HG03135 (cell line): ENCODE results near the gene MMP15.

ENCODE experiments used
- ATAC-seq: cut with Tn5 transposase; IDR thresholded peaks from one replicate; pipeline ENCODE4 v1.9.1; 2021; ENCODE audit warnings: mild to moderate bottlenecking, moderate library complexity; ENCODE audit not compliant: unreplicated experiment

Gene MMP15

DNA sequence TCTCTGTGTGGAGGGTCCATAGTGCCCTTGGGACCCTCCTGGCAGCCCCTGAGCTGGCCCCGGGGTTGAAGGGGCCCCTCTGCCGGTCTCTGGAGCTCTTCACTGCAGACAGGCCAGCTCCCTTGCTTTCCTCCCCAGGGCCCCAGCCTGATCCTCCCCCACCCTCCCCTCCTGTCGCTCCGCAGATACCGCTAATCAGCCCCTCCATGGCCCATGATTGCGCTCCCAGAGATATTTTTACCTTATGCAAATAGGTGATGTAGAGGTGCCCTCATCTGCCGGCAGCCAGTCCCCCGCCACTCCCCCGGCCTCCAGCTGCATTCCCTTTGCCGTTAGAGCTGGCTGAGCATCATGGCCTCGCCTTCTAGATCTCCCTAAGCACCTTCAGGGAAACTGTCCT, 9.2 kb downstream of the MMP15 start:
- ATAC-seq: no peak

DNA sequence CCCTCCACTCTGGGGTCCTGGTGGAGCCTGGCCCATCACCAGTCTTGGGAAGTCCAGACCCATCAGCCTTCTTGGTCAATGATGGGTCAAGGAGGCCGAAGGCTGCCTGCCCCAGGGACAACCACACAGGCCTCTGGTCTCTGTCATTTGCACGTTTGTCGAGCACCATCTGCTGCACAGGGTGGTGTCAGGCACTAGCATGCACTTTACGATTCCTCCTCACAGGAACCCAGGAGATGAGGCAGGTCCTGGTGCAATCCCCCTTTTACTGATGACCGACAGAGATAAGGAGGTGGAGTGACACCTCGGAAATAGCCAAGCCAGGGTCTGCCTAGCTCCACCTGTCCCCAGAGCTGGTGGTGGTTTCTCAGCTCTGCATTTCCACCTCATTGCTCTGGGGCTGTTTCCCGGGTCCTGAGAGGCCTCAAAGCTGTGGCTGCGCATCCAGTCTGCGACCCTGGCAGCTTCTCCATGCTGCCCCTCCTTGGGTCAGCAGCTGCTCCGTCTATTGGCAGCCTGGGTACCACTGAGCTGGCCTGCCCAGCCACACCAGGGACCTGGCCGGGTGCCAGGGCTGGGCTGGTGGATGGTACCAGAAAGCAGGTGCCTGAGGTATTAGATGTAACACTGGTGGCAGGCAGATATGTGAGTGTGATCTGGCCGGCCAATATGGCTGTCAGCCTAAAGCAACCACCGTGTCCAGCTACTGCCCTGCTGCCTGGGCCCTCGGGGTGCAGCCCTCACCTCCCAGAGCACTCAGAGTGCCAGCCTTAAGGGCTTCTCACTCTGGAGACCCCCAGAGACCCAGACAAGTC, 10.0 kb downstream of the MMP15 start:
- no peak for ATAC-seq

DNA sequence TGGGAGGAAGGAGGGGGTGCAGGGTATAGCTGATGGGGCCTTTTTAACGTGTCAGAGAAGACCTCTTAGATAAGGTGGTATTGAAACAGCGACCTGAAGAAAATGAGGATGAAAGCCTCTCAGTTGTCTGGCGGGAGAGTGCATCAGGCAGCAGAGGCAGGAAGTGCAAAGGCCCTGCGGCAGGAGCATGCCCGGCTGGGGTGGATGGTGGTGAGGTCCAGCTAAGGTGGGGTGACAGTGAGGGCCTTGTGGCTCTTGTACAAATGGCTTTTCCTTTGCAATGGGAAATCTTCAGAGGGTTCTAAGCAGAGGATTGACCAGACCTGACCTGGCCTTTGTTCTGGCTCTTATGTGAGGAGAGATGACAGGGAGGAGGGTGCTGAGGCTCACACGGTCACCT, 11.4 kb downstream of the MMP15 start:
- ATAC-seq: no peak

DNA sequence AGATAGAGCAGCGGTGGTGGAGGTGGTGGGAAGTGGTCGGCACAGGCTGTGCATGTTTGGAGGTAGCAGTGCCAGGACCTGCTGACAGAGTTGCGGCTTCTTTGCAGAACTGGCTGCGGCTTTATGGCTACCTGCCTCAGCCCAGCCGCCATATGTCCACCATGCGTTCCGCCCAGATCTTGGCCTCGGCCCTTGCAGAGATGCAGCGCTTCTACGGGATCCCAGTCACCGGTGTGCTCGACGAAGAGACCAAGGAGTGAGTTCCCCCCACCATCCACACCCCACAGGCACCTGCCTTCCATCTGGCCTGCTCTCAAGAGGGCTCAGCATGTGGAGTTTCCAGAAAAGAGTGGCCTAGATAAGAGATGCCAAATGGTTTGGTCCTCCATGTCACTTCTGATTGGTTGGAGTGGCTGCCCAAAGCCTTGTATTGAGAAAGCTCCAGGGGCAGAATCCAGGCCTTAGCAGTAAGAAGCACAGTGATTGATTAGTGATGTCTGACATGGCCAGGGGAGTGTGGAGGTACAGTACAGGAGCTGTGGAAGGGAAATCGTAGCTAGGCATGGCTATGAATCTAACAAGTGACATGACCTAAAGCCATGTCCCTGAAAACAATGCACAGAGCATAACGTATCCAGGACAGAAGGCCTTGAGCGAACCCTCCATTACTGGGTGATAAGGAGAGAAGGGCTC, 12.0 kb downstream of the MMP15 start:
- ATAC-seq: no peak

DNA sequence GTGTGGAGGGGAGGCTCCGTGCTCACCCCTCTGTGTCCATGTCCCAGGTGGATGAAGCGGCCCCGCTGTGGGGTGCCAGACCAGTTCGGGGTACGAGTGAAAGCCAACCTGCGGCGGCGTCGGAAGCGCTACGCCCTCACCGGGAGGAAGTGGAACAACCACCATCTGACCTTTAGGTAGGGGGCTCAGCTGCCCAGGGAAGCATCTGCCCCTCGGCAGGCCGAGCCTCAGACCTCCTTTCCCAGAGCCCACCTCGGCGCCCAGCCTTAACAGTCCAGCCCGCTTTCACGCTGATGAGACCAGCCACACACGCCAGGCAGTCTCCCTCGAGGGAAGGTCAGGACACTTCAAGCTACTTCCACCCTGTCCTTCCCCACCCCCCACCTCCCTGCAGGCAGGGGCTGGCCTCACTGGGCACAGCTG, 12.7 kb downstream of the MMP15 start:
- no peak for ATAC-seq

DNA sequence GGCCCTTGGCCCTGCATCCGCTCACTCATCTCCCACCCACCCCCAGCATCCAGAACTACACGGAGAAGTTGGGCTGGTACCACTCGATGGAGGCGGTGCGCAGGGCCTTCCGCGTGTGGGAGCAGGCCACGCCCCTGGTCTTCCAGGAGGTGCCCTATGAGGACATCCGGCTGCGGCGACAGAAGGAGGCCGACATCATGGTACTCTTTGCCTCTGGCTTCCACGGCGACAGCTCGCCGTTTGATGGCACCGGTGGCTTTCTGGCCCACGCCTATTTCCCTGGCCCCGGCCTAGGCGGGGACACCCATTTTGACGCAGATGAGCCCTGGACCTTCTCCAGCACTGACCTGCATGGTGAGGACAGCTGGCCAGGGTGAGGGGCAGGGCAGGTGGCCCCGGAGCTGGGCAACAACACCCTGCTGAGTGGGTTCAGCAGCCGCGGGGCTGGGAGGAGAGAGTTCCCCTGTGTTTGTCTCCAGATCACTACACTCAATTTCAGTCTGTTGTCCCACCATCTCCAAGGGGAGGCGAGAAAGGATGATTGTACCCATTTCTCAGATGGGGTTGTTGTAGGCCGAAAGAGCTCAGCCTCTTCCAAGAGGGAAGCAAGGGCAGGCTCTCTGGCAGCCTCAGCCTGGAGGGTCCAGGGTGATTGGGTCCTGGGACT, 14.4 kb downstream of the MMP15 start:
- no peak for ATAC-seq

DNA sequence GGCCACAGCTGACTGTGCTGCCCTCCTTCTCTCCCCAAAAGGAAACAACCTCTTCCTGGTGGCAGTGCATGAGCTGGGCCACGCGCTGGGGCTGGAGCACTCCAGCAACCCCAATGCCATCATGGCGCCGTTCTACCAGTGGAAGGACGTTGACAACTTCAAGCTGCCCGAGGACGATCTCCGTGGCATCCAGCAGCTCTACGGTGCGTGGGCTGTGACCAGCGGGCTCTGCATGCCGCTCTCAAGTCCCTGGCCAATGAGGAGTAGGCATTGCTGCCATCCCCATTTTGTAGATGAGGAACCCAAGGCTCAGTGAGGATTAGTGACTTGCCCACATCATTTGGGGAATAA, 14.9 kb downstream of the MMP15 start:
- ATAC-seq: no peak

DNA sequence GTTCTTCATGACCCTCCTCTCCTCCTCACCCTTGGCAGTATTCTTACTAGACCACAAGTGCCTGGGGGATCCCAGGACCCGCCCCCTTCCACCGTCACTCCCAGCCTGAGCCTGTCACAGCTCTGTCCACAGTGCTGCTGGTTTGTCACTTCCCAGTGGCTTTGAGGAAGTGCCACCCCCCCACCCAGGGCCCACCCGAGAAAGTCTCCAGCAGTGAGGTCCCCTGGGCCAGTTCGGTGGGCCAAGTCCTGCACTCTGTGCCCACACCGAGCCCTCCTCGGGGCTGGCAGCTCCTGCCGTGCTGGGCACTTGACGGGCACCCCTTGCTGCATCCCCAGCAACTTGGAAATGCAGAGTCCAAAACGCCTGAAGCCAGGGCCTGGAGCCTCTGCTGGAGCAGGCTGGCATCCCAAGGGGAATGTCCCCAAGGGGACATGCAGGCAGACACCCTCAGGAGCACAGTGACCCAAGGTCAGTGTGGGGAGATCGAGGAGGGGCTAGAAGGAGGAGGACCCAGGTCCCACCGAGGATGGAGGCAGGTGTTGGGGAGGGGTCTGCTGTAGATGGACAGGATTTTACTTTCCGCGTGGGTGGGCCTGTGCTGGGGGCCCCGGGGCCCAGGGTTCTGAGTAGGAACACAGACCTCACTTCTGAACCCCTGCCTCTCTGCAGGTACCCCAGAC, 15.5 kb downstream of the MMP15 start:
- no peak for ATAC-seq

DNA sequence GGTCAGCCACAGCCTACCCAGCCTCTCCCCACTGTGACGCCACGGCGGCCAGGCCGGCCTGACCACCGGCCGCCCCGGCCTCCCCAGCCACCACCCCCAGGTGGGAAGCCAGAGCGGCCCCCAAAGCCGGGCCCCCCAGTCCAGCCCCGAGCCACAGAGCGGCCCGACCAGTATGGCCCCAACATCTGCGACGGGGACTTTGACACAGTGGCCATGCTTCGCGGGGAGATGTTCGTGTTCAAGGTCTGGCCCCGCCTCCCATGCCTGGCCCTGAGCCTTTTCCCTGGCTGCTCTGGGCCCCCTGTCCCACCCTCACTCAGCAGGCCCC, 16.0 kb downstream of the MMP15 start:
- no peak for ATAC-seq

DNA sequence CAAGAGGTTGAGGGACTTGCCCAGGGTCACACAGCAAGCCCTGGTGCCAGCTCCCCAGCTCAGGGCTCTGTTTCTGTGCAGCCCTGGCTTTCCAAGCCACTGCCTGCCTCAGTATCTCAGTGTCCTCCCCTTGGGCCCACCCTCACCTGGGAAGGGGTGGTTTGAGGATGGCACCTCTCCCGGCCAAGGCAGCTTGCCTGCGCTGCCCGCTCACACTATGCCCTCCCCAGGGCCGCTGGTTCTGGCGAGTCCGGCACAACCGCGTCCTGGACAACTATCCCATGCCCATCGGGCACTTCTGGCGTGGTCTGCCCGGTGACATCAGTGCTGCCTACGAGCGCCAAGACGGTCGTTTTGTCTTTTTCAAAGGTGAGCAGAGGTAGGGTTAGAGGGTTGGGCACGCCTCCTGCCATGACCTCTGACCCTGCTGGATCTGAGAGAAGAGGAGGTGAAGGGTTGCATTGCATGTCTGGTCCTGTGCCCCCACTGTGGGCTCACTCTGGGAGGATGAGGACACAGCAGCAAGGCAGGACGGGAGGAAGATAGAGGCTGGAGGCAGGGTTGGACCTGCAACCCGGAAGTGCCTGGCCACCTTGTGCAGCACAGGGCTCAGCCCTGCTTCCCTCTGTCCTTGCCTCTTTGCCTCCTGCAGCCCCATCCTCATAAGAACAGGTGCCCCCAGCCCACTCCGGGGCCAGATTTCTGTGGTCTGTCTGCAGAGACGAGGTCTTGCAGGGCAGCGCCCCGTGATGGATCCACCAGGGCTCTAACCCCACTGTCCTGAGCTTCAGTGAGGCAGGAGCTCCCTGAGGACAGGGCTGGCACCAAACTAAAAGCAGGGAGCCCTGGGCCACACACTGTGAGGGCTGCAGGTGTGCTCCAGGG, 16.7 kb downstream of the MMP15 start:
- no peak for ATAC-seq

DNA sequence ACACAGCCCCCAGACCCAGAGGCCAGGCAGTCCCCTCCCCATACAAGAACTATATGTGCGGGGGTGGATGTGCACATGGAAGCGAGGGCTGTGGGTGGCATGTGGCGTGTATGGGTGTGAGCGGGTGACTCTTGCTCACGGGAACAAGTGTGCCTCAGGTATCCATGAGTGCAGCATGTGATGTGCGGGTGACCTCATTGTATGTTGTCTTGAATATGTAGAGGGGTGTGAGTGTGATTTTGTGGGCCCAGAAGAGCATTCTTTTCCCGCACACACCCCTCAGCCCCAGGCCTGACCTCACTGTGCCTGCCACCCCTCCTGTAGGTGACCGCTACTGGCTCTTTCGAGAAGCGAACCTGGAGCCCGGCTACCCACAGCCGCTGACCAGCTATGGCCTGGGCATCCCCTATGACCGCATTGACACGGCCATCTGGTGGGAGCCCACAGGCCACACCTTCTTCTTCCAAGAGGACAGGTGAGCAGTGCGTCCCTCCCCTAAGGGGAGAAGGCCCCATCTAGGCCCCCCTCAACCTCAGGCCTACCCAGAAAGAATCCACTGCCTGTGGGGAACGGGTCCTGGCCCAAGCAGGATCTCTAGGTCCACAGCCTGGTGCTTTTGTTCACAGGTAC, 17.4 kb downstream of the MMP15 start:
- no peak for ATAC-seq

DNA sequence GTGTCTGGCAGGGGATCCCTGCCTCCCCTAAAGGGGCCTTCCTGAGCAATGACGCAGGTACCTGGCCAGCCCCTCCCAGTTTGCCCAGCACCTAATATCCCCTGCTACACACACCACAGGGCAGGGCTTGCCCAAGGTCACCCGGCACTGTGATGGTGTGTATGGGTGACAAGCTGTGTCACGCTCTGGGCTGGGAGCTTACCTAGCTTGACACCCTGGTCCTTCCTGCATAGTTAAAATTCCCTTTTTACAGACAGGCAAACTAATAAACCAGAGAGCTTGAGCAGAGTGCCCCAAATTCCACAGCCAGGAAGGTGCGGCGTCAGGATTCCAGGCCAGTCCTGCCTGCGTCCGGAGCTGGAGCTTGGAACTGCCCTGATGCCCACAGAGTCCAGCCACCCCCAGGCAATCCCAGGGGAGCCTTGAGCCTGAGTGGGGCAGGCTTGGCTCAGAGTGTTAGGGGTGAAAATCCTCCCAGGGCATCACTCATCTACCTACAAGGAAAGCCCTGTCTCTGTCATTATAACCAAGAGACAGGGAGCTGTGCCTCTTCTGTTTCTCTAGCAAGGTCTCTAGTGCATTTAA, 18.1 kb downstream of the MMP15 start:
- ATAC-seq: no peak

DNA sequence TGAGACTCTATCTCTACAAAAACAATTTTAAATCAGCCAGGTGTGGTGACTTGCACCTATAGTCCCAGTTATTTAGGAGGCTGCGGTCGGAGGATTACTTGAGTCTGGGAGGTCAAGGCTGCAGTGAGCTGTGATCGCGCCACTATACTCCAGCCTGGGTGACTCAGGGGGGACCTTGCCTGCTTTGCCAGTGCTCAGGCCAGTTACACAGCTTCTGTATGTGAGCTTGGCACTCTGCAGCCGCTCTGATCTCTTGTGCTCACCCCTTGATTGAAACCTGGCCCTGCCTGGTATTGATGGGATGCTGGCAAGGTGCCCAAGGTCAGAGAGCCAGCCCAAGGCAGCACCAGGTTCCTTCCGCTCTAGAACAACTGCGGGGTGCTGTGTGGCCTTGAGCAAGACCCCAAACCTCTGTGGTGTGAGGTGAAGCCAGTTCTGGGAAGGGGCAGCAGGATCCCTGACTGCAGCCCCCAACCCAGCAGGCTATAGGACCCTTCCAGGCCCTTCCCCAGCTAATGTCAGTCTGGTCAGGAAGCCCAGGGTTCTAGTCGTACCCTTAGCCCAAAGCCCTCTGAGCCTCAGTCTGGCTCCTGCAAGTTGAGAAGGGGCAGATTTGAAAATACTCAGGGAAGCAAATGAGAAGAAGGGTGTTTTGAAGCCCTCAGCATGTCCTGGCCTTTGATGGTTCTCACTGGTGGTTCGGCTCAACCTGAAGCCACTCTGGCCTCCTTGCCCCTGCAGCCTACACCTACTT, 18.9 kb downstream of the MMP15 start:
- ATAC-seq: no peak

DNA sequence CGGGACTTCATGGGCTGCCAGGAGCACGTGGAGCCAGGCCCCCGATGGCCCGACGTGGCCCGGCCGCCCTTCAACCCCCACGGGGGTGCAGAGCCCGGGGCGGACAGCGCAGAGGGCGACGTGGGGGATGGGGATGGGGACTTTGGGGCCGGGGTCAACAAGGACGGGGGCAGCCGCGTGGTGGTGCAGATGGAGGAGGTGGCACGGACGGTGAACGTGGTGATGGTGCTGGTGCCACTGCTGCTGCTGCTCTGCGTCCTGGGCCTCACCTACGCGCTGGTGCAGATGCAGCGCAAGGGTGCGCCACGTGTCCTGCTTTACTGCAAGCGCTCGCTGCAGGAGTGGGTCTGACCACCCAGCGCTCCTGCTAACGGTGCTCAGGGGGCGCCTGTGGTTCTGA, 19.5 kb downstream of the MMP15 start:
- no peak for ATAC-seq

DNA sequence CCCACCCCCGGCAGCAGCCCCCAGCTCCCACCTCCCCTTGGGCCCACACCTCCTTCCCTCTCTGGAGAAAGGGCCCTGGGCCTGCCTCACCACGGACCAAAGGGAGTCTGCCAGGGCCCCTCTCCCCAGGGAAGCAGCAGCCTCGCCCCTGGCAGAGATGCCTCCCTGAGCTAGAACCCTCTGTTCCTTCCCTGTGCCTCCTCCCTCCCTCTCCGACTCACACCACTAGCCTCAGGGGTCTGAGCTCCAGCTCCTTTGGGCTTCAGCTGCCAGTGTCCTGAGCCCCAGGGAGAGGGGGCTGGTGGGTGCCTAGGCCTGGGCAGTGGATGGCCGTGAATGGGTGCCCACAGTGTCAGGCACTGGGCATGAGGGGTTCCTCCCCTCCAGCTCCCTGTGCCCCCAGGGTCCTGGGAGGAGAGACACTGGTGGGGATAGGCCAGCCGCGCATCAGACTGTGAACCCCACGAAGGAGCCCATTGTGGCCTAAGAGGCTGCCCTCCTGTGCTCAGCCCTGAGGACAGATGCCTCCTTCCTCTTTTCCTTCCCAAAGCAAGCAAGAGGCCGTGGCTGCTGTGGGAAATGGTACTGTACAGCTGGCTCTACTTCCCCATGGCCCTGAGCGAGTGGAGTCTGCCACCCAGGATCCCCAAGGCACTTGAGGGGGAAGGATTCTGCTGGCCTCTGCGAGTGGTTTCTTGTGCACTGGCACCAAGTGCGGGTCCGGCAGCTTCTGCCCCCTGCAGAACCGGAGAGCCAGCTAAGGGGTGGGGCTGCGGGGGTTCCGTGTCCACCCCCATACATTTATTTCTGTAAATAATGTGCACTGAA, 20.7 kb downstream of the MMP15 start:
- no peak for ATAC-seq

DNA sequence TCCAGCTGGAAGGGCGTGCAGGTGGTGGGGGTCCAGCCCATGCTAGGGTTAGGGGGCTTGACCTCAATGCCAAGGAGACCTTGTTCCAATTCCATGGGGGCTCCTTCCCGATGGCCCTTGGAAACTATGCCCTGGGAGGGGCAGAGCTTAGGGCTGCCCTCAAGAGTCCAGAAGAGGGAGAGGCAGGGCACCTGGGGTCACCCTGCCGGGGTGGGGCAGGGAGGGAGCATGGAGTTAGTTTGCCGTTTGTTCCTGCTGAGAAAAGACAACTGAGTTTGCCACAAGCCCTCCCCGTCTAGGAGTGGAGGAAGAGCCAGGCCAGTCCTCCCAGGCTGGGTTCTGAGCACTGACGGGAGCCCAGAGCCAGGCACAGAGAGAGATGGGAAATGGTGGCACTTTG, 21.4 kb downstream of the MMP15 start:
- no peak for ATAC-seq

DNA sequence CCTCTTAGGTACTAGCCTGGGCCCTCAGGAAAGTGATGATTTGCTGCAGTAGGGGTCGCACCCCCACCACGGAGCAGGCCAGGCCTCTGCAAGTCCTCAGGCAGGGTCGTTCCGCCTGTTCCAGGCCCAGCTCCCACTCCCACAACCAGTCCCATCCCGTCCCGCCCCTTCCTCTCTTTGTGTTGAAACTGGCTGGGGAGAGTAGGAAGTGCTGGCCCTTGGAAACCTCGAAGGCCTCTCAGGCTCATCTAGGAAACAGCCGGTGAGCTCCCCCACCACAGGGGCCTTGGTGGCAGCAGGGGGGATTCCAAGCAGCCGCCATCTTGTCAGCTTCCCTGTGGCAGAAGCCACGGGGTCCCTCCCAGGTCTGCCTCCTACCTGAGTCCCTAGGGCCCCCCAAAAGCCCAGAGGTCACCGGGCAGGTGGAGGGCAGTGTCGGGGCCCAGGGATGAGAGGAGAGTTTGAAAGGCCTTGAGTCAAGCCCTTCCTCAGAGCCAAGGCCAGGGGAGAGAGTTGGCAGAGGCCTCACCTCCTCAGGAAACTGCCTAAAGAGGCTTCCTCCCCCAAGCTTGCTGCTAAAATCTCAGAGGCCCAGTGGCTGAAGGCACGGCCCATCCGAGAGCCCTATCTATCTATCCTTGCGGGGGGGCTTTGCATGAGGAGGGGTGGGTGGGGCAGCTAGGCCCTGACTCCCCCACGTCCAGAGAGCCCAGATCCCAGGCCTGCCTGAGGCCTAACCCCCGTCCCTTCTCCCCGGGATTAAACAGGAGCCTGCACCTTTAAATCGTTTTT, 22.2 kb downstream of the MMP15 start:
- no peak for ATAC-seq
